A549 (cell line): ENCODE measurements around the gene TRIO.

Experiments used
- BHLHE40 ChIP-seq: IDR thresholded peaks from 2 replicates; pipeline ENCODE4 v1.6.1; 2012; ENCODE audit warnings: low read depth, low read length, inconsistent platforms
- CBX8 ChIP-seq: fragments of 200-600 bp; sonication (generic); IDR thresholded peaks from 2 replicates; pipeline ENCODE4 v1.6.1; 2016
- CEBPB ChIP-seq, 2 experiments: fragments of >200 bp in 1 of 2; sonication (Bioruptor Twin) in 1 of 2; formaldehyde crosslinking in 1 of 2; IDR thresholded peaks; 2 replicates each; pipeline ENCODE4 v1.6.1; 2012 to 2016
- CTCF ChIP-seq: fragments of >200 bp; sonication (Bioruptor Twin); formaldehyde crosslinking; IDR thresholded peaks from 3 replicates; pipeline ENCODE4 v1.5.1; 2016
- EP300 ChIP-seq, 2 experiments: fragments of >200 bp; sonication (Bioruptor Twin); formaldehyde crosslinking; IDR thresholded peaks; 2 replicates in 1 of 2; 3 replicates in 1 of 2; pipeline ENCODE4 v1.6.1; 2016 to 2017
- JUNB ChIP-seq: fragments of >200 bp; sonication (Bioruptor Twin); formaldehyde crosslinking; IDR thresholded peaks from 2 replicates; pipeline ENCODE4 v1.6.1; 2016
- NFE2L2 ChIP-seq: fragments of 150-350 bp; conservative IDR thresholded peaks from 2 replicates; pipeline ENCODE4 v1.6.1; 2014; ENCODE audit warnings: low read length
- POLR2A ChIP-seq: IDR thresholded peaks from 2 replicates; pipeline ENCODE4 v1.6.1; 2012; ENCODE audit warnings: mild to moderate bottlenecking, low read length
- RAD21 ChIP-seq, 2 experiments: fragments of >200 bp in 1 of 2; sonication (Bioruptor Twin) in 1 of 2; formaldehyde crosslinking in 1 of 2; IDR thresholded peaks in 1 of 2; conservative IDR thresholded peaks in 1 of 2; 2 replicates in 1 of 2; 3 replicates in 1 of 2; pipeline ENCODE4 v1.6.1; 2012 to 2018; ENCODE audit warnings: inconsistent platforms in 1 of 2
- RARB ChIP-seq: fragments of 250-450 bp; sonication (Bioruptor Pico); IDR thresholded peaks from 2 replicates; pipeline ENCODE4 v1.8.0; 2021; ENCODE audit warnings: mild to moderate bottlenecking, moderate library complexity
- RCOR1 ChIP-seq: fragments of 150-350 bp; IDR thresholded peaks from 2 replicates; pipeline ENCODE4 v1.6.1; 2014; ENCODE audit warnings: antibody characterized with exemption, low read length, low read depth
- REST ChIP-seq: fragments of 200-600 bp; sonication (generic); IDR thresholded peaks from 2 replicates; pipeline ENCODE4 v1.6.1; 2016; ENCODE audit warnings: antibody characterized with exemption, mild to moderate bottlenecking, moderate library complexity
- SREBF2 ChIP-seq: fragments of 450-650 bp; IDR thresholded peaks from 2 replicates; pipeline ENCODE4 v1.6.1; 2014; ENCODE audit warnings: mild to moderate bottlenecking, moderate library complexity
- TP53 ChIP-seq: fragments of 250-450 bp; sonication (Bioruptor Pico); IDR thresholded peaks from 2 replicates; pipeline ENCODE4 v1.5.0; 2021; ENCODE audit warnings: mild to moderate bottlenecking, moderate library complexity

- TF ChIP-seq BHLHE40: no peak
- TF ChIP-seq TP53 (CRISPR knock-in tag): no peak
- TF ChIP-seq CTCF: no peak
- TF ChIP-seq RCOR1: no peak
- TF ChIP-seq CEBPB (IDR thresholded peaks at IDR 0.05): no peak
- TF ChIP-seq REST: no peak
- no peak for TF ChIP-seq POLR2A
- no peak for TF ChIP-seq SREBF2
- TF ChIP-seq EP300 (IDR thresholded peaks at IDR 0.05): no peak
- TF ChIP-seq NFE2L2: no peak
- TF ChIP-seq CBX8: no peak
- no peak for TF ChIP-seq RARB (CRISPR knock-in tag)
- no peak for TF ChIP-seq JUNB
- TF ChIP-seq RAD21 (conservative IDR thresholded peaks at IDR 0.05 in 1 of 2, IDR thresholded peaks at IDR 0.05 in 1 of 2): no peak
These were observed 224.2 kb downstream of the TRIO start for GRCh38 chr5:14367364-14367763.
